ENCODE results near the gene GMDS.

DNA sequence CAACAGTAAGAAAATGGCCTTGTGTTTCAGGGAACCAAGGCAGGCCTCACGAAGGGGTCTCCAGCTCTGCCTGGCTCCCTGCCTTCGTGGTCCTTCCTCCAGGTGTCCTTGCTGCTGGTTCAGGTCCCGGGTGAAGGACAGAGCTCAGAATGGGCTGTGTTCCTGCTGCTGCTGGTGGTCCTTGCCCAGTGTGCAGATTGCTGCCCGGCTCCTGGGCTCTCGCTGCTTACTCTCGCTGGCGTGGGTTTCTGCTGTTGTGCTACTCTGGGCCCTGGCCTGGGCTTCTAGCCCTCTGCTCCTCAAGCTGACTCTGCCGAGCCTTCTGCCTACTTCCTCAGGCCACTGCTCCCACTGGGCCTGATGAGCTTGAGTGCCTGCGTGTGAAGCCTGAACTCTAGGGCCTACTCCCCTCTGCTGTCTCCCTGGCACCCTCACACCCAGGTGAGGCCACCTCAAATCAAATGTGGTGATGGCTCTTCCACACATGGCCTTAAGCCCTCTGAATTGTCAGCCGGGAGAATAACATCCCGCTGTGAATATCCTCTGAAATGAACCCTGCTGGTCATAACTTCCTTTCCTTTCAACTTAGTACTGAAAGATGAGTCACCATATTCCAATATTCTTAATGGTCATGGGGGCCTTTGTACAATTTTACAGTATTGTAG lies 464.1 kb downstream of the GMDS start:
- TF ChIP-seq, protein P1, sequence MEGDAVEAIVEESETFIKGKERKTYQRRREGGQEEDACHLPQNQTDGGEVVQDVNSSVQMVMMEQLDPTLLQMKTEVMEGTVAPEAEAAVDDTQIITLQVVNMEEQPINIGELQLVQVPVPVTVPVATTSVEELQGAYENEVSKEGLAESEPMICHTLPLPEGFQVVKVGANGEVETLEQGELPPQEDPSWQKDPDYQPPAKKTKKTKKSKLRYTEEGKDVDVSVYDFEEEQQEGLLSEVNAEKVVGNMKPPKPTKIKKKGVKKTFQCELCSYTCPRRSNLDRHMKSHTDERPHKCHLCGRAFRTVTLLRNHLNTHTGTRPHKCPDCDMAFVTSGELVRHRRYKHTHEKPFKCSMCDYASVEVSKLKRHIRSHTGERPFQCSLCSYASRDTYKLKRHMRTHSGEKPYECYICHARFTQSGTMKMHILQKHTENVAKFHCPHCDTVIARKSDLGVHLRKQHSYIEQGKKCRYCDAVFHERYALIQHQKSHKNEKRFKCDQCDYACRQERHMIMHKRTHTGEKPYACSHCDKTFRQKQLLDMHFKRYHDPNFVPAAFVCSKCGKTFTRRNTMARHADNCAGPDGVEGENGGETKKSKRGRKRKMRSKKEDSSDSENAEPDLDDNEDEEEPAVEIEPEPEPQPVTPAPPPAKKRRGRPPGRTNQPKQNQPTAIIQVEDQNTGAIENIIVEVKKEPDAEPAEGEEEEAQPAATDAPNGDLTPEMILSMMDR (conservative IDR thresholded peaks at IDR 0.05 in 1 of 2, IDR thresholded peaks at IDR 0.05 in 1 of 2; ENCODE audit: low read depth in 1 of 2, low read length in 2 of 2), result no peak
- no peak for TF ChIP-seq EZH2 (IDR thresholded peaks at IDR 0.05; ENCODE audit: low read length, missing control alignments)

Data from fibroblast of lung (primary cell).